Activated naive CD4-positive, alpha-beta T cell treated with anti-CD3 and anti-CD28 coated beads, Interleukin-2, amount 10 ng/mL, durations not matched to agents 7 days and 5 days (primary cell): ENCODE data around the gene ATE1.
"Not testable (repeated sequence)": the region's sequence is repeated elsewhere in the genome, so short reads cannot be mapped to it uniquely, and the experiment has no call there.

Experiments
- CTCF ChIA-PET: fragments of 350-600 bp; sonication (Branson Sonifier 250); formaldehyde crosslinking; loops from one replicate; lab custom pipeline; 2021; ENCODE audit warnings: antibody characterized with exemption; lab: Charles Lee
- DNase-seq: peaks from one replicate; pipeline ENCODE4 v3.0.0-alpha.2; 2020
- H3K27ac Mint-ChIP-seq: one replicate; pipeline ENCODE4 v1.8.0; 2021; ENCODE audit warnings: mild to moderate bottlenecking, moderate library complexity, mixed read lengths
- H3K27me3 Mint-ChIP-seq: one replicate; pipeline ENCODE4 v1.8.0; 2021; ENCODE audit warnings: mild to moderate bottlenecking, mixed read lengths
- H3K36me3 Mint-ChIP-seq: one replicate; pipeline ENCODE4 v1.8.0; 2021; ENCODE audit warnings: mixed read lengths
- H3K4me1 Mint-ChIP-seq: one replicate; pipeline ENCODE4 v1.8.0; 2021; ENCODE audit warnings: mixed read lengths
- H3K4me3 Mint-ChIP-seq: one replicate; pipeline ENCODE4 v1.8.0; 2021; ENCODE audit warnings: mild to moderate bottlenecking, moderate library complexity, mixed read lengths
- H3K9me3 Mint-ChIP-seq: one replicate; pipeline ENCODE4 v1.8.0; 2021; ENCODE audit warnings: mixed read lengths

The ATE1 gene

DNA sequence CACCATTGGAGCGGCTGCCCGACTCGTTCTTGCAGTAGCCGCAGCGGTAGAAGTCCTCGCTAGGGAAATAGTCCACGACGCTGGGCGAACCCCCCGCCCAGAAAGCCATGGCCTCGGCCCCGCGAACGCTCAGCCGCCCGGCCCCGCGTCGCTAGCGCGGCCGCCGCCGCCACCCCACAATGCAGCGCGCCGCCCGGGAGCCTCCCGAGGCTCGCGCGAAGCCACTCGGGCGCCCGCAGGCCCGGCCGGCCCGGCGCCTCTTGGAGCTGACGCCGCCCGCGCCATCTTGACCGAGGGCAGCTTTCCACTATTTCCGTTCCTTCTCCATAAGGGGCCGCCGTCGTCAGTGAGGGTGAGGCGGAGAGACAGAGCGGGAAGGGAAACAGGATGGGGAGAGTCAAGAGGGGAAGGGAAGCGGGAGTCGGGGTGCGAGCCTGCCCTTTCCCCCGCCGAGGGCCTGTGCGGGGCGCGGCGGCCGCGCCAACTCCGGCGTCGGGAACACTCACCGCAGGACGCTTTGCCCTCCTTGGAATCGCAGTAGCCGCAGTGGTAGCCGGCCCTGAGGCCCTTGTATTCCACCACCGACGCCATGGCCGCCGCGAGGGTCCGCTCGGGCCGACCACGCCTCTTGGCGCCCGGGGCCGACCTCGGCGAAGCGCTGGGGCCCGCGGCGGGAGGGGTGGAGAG is at the start of gene ATE1:
Gene ATE1 (minus strand): TSS at position 191 of the 687 bp plus-strand sequence. CDS start 82 bp downstream, at position 109.
- peak within 1 kb of the TSS; percentile 97 for H3K27ac Mint-ChIP-seq
- CTCF ChIA-PET: interaction anchor here (1.0 kb wide), 1 partner anchor 41 kb away, joined by 3 read pairs; no protein-coding TSS in a partner anchor
- DNase-seq: peak; percentile 87

DNA sequence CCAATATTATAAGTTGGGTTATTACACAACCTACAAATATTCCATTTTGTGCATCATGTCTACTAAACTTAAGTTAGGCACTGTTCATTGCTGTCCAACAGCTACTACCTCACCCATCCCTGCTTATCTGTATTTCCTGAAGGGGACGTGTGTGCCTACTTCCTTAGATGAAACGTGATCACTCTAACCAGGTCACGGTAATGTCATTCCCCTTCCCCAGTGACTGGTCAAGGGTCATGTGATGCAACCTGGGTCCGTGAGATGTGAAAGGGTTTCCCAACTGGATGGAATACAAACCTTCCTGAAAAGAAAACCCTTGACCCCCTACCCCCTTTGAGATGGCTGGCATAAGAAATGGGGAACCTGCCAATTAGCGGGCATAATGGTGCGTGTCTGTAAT is 48.8 kb upstream of the ATE1 start:
- Mint-ChIP-seq H3K4me3 (no peak overlapping the region), H3K27me3 (no peaks in the 10 kb centered on the region)

More for the DNA sequence above, at the start of gene ATE1:
- Mint-ChIP-seq H3K36me3 (peaks cover 5% of the 10 kb centered on the region), H3K4me3 (peak within 1 kb of the TSS; percentile 79), H3K9me3 (no peaks in the 10 kb centered on the region), H3K27me3 (no peaks in the 10 kb centered on the region), H3K4me1 (peaks cover 31% of the 10 kb centered on the region)

DNA sequence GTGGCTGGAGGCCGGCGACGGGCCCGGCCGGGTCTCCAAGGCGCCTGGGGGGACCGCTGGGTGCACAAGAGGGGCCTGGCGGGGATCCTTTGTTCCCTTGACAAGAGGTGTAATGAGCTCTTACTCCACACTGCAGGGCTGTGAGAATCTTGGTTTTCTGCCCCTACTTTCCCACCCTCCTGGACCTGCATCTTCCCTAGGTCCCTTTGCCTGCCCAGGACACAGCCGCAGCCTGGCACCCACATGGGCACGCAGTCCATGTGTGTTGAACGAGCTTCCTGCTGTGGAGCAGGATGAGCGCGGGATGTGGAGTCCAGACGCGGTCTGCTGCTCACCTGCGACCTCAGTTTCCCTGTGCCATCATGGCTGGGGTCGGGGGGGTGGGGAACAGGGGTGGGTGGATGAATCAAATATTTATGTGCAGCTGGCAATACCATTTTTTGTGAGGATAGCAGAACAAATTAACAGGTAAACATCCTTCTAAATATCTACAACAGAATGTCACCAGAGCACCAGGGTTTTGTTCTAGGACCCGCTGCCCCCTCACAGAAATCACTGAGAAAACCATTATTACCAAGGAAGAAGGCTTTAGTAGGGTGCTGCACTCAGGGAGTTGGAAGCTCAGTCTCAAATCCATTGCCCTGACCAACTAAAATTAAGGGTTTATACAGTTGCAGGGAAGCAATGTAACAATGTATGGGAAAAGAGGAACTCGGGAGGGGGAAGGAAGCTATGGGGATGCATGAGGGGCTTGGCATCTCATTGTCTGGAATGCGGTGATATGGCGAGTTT is 47.7 kb upstream of the ATE1 start:
- Mint-ChIP-seq H3K4me1 (peaks cover 19% of the 10 kb centered on the region), H3K36me3 (peaks cover 20% of the 10 kb centered on the region), H3K27me3 (no peaks in the 10 kb centered on the region), H3K9me3 (peaks cover 9% of the 10 kb centered on the region), H3K27ac (peak overlapping the region; percentile 83), H3K4me3 (peak overlapping the region; percentile 71)
- DNase-seq: no peak
- CTCF ChIA-PET: interaction anchor here (1.0 to 1.1 kb wide), 2 partner anchors 11 to 14 kb away, joined by 3 to 5 read pairs; no protein-coding TSS in a partner anchor

More for the DNA sequence above, 48.8 kb upstream of the ATE1 start:
- DNase-seq: no peak
- H3K36me3 Mint-ChIP-seq: peaks cover 13% of the 10 kb centered on the region
- CTCF ChIA-PET: no interaction called here
- no peak overlapping the region for H3K27ac Mint-ChIP-seq
- H3K4me1 Mint-ChIP-seq: peaks cover 19% of the 10 kb centered on the region
- peaks cover 9% of the 10 kb centered on the region for H3K9me3 Mint-ChIP-seq

DNA sequence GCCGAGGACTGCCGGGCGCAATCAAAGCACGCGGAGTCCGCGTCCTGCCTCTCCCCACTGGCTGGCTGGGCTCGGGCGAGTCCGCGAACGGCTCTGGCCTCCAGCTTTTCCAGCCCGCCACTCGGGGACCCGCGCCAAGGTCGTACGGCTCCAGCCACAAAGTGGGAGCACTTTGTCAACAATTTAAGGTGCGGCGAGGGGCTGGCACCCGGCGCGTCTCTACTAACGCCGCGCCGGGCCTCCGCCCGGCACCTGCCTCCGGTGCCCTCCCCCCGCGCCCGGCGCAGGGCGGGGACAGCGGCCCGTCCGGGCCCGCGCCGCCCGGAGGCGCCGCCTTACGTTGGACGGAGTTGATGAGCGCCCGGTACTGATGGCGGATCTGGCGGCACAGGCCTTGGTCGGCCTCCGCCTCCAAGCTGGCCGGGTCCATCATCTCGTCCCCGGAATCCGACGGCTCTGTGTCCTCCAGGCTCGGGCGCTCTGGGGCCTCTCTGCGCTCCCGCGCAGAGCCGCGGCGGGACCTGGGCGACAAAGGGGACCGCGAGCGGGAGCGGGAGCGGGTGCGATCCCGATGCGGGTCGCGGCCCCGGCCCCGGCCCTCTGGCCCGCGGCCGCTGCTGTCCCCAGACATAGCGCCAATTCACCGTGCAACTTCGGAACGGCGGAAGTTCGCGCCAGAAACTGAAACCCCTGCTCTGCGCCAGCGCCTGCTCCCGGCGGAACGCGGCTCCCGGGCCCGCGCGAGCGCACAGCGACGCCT is 46.9 kb upstream of the ATE1 start, which contains the start of gene NSMCE4A:
Gene NSMCE4A (minus strand): TSS at position 683 of the 760 bp plus-strand sequence. CDS start 52 bp downstream, at position 631.
- Mint-ChIP-seq H3K4me3 (peak within 1 kb of the TSS; percentile 73), H3K4me1 (peaks cover 19% of the 10 kb centered on the region), H3K36me3 (peaks cover 20% of the 10 kb centered on the region), H3K27me3 (no peaks in the 10 kb centered on the region), H3K9me3 (peaks cover 9% of the 10 kb centered on the region), H3K27ac (peak within 1 kb of the TSS; percentile 83)
- CTCF ChIA-PET: interaction anchor here (1.1 kb wide), 2 partner anchors 12 to 27 kb away, joined by 3 to 5 read pairs; no protein-coding TSS in a partner anchor
- peak; percentile 79 for DNase-seq

DNA sequence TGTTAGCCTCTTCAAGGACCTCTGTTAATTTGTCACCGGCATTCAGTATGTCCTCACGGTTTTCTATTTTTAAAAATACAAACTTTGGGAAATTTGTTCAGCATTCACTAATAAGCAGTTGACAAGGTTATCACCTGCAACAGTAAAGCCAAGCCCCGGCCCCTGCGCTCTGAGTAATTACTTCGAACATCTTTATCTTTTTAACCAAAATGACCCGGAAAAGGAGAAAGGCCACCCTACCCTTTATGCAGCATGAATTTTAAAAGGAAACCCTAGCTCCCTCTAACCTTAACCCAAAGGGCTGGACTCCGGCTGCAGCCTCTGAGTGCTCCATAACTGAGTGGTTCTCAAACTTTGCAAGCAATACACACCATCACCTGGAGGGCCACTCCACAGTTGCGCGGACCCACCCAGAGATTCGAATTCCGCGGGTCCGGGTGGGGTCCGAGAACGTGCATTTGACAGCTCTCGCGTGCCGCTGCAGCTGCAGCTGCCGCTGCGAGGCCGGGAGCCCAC is 46.2 kb upstream of the ATE1 start:
- H3K27me3 Mint-ChIP-seq: no peaks in the 10 kb centered on the region
- CTCF ChIA-PET: interaction anchor here (1.1 kb wide), 1 partner anchor 26 kb away, joined by 3 read pairs; no protein-coding TSS in a partner anchor
- no peak for DNase-seq
- peaks cover 19% of the 10 kb centered on the region for H3K4me1 Mint-ChIP-seq
- H3K27ac Mint-ChIP-seq: peak overlapping the region; percentile 80
- peak overlapping the region; percentile 73 for H3K4me3 Mint-ChIP-seq
- H3K36me3 Mint-ChIP-seq: peaks cover 20% of the 10 kb centered on the region
- peaks cover 9% of the 10 kb centered on the region for H3K9me3 Mint-ChIP-seq

DNA sequence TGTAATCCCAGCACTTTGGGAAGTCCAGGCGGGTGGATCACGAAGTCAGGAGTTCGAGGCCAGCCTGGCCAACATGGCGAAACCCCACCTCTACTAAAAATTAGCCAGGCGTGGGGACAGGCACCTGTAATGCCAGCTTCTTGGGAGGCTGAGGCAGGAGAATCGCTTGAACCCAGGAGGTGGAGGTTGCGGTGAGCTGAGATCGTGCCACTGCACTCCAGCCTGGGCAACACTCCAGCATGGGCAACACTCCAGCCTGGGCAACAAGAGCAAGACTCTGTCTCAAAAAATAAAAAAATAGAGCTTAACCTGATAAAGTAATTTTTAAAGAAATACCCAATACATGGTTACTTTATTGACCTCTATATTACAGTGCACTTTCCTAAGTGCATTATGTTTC is 41.3 kb upstream of the ATE1 start:
- not testable (repeated sequence) for H3K27me3 Mint-ChIP-seq, H3K9me3 Mint-ChIP-seq, DNase-seq, H3K4me3 Mint-ChIP-seq, H3K27ac Mint-ChIP-seq
- peaks cover 14% of the 10 kb centered on the region for H3K4me1 Mint-ChIP-seq
- CTCF ChIA-PET: interaction anchor here (1.9 kb wide), 1 partner anchor 10 kb away, joined by 7 read pairs; no protein-coding TSS in a partner anchor
- H3K36me3 Mint-ChIP-seq: peaks cover 44% of the 10 kb centered on the region

DNA sequence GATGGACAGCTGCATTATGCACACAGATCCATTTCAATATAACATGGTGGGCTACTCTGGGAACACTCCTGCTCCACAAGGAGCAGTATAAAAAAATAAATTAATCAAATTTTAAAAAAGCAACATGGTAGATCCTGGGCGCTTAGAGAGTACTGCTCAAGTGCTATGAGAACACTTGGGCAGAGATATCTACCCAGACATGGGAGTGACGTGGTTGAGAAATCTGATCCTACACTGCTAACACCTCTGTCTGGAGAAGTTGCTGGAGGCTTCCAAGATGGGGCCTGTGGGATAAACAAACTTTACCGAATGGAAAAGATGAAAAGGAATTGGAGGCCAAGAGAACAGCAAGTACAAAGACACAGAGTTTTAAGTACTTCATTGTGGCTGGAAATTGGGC is 38.2 kb upstream of the ATE1 start:
- H3K27me3 Mint-ChIP-seq: no peaks in the 10 kb centered on the region
- no peak overlapping the region for H3K27ac Mint-ChIP-seq
- no peak for DNase-seq
- CTCF ChIA-PET: no interaction called here
- no peak overlapping the region for H3K4me3 Mint-ChIP-seq
- no peaks in the 10 kb centered on the region for H3K4me1 Mint-ChIP-seq
- no peaks in the 10 kb centered on the region for H3K9me3 Mint-ChIP-seq
- peaks cover 35% of the 10 kb centered on the region for H3K36me3 Mint-ChIP-seq

DNA sequence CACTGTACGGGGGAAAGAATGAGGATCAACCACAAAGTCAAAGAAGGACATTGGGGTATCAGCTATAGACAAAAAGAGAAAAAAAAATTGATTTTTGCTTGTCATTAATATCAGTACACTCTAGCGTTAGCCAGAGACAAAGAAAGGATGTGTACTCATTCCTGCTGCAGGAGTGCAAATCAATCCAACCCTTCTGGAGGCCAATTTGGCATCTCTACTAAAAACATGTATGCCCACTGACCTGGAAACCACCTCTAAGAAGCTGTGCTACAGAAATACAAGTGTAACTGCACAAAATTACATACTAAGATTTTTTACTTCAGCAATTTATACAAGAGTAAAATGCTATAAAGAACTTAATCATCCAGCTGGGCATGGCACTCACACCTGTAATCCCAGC is 33.6 kb upstream of the ATE1 start:
- Mint-ChIP-seq H3K27ac (no peak overlapping the region), H3K4me1 (no peaks in the 10 kb centered on the region), H3K36me3 (peaks cover 46% of the 10 kb centered on the region), H3K27me3 (no peaks in the 10 kb centered on the region), H3K4me3 (no peak overlapping the region), H3K9me3 (no peaks in the 10 kb centered on the region)
- CTCF ChIA-PET: interaction anchor here (1.3 kb wide), 1 partner anchor 14 kb away, joined by 3 read pairs; no protein-coding TSS in a partner anchor
- no peak for DNase-seq

DNA sequence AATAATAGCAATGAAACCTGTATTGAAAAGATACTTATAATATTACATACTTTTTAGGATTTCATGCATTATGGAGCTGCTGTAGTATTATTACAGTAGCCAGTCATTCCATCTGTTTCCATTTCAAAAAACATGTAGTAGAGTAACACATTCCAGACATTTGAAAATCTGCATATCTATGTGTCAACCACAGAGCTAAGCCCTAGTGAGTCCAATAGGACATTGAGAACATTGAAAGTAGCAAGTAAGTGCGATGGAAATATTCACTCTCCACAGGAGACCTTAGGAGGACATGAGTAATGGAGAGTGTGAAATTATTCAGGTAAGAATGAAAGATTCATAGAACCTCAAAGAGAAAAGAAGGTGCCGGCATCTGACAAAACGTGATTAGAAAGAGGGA is 31.8 kb upstream of the ATE1 start:
- no peaks in the 10 kb centered on the region for H3K27me3 Mint-ChIP-seq
- H3K36me3 Mint-ChIP-seq: peaks cover 38% of the 10 kb centered on the region
- CTCF ChIA-PET: interaction anchor here (1.5 kb wide), 1 partner anchor 9 kb away, joined by 7 read pairs; no protein-coding TSS in a partner anchor
- H3K27ac Mint-ChIP-seq: no peak overlapping the region
- DNase-seq: no peak
- H3K4me1 Mint-ChIP-seq: no peaks in the 10 kb centered on the region
- no peaks in the 10 kb centered on the region for H3K9me3 Mint-ChIP-seq
- no peak overlapping the region for H3K4me3 Mint-ChIP-seq

DNA sequence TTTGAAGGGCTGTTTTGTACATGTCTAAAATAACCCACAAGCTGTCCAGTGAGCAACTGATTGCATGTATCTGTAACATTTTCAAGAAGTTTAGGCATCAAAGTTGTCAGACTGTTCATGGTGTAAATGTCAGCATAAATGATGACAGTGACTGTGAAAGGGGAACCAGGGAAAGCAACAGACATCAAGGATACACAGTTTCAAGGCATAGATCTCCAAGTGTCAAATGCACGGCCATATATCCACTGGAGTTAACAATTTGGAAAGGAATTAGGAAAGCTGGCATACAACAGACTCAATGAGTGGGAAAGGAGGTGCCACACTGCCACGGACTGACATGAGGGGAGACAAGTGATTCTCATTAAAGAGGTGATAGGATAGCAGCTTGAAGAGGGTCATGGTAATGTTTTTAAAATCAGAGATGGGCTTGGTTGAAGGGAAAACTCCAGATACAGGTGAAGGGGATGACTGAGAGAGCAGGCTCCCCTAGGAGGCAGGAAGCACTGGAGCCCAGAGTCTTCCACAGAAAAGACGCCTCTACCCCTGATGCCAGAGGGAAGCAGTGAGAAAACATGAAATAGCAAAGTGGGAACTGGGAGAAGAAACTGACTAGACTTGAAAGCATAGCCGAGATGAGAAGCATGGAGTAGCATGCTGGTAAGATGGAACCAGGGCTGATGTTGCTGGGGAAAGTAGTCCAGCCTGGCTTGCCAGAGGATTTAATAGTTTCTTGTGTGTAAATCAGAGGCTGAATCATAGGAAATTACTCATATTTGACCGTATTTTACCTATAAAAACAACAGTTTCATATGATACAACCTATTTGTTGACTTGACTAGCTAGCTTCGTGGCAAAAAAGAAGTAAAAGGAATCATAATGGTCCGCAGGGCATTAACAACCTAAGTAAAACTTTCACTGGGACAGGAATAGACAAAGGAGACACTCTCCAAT is 28.6 kb upstream of the ATE1 start:
- Mint-ChIP-seq H3K27ac (no peak overlapping the region), H3K4me1 (no peaks in the 10 kb centered on the region), H3K27me3 (no peaks in the 10 kb centered on the region), H3K36me3 (peaks cover 35% of the 10 kb centered on the region), H3K9me3 (no peaks in the 10 kb centered on the region), H3K4me3 (no peak overlapping the region)
- CTCF ChIA-PET: no interaction called here
- no peak for DNase-seq

DNA sequence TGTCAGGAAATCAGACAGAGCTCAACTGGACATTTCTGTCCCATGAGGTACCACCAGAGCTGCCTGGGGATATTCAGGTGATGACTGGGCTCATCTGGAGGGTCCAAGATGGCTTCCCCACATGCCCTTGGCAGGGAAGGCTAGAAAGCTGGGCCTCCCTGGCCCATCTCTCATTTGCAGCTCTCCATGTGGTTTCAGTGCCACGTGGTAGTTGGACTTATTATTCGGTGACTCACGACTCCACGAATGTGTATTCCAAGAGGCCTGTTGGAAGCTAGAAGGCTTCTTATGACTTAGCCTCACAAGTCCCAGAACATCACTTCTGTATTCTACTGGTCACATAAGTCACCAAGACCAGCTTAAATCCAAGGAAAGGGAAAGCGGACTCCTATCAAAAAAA is 24.4 kb upstream of the ATE1 start:
- H3K4me3 Mint-ChIP-seq: no peak overlapping the region
- H3K4me1 Mint-ChIP-seq: no peaks in the 10 kb centered on the region
- no peak overlapping the region for H3K27ac Mint-ChIP-seq
- CTCF ChIA-PET: no interaction called here
- no peak for DNase-seq
- no peaks in the 10 kb centered on the region for H3K9me3 Mint-ChIP-seq
- H3K27me3 Mint-ChIP-seq: no peaks in the 10 kb centered on the region
- H3K36me3 Mint-ChIP-seq: peaks cover 18% of the 10 kb centered on the region

DNA sequence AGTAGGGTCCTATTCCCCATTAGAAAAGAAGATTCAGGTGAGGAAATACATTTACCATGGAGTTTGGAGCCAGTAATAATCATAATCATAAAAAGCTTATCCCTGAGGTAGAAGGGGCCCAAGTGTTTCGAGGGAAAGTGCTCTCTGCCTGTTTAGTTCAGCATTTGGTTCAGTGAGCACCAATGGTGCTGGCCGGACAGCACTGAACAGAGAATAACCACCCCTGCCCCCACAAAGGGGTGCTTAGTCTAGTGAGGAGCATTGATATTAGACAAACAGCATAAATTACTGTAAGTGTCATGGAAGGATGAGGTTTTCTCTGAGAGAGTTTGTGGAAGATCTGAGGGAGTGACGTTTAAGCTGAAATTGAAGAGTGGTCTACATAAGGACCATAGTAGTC is 21.6 kb upstream of the ATE1 start:
- Mint-ChIP-seq H3K27ac (no peak overlapping the region), H3K27me3 (no peaks in the 10 kb centered on the region)

DNA sequence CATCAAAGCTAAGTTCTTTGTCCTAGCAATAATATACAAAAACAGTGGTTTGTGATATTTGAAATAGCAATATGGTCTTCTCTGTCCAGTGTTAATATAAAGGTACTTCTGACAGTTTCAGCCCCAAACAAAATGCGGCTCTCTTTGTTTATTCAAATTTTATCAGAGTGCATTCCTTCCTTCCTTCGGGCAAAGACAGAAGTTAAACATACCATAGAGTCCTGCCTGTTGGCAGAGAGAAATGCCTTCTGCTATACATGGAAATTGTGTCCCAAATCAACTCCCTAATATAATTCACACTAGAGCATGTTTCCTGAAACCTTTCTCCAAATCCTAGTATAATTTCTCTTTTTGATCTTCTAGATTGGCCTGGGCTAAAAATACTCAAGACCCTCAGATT is 21.2 kb upstream of the ATE1 start:
- Mint-ChIP-seq H3K36me3 (peaks cover 6% of the 10 kb centered on the region), H3K9me3 (no peaks in the 10 kb centered on the region), H3K4me1 (no peaks in the 10 kb centered on the region), H3K4me3 (no peak overlapping the region), H3K27ac (no peak overlapping the region), H3K27me3 (no peaks in the 10 kb centered on the region)
- CTCF ChIA-PET: no interaction called here
- no peak for DNase-seq

More for the DNA sequence above, 21.6 kb upstream of the ATE1 start:
- no peak overlapping the region for H3K4me3 Mint-ChIP-seq
- CTCF ChIA-PET: no interaction called here
- no peaks in the 10 kb centered on the region for H3K4me1 Mint-ChIP-seq
- no peaks in the 10 kb centered on the region for H3K9me3 Mint-ChIP-seq
- DNase-seq: no peak
- H3K36me3 Mint-ChIP-seq: peaks cover 6% of the 10 kb centered on the region
